Prostate gland (tissue), 2 donors: ENCODE results near the gene CS.

Experiments
- CTCF ChIP-seq, 4 experiments: fragments of 200-600 bp in 2 of 4; fragments of 450-650 bp in 2 of 4; sonication (generic) in 2 of 4; IDR thresholded peaks; 1 replicate in 3 of 4; 2 replicates in 1 of 4; pipeline ENCODE4 v1.5.1; 2016 to 2019; ENCODE audit warnings: antibody characterized with exemption in 4 of 4, mild to moderate bottlenecking in 2 of 4, moderate library complexity in 2 of 4
- POLR2A ChIP-seq: fragments of 450-650 bp; IDR thresholded peaks from one replicate; pipeline ENCODE4 v1.6.1; 2016; ENCODE audit warnings: antibody characterized with exemption, mild to moderate bottlenecking

GRCh38 chr12:56271031-56271430 lies 29.1 kb downstream of the CS start:
- TF ChIP-seq CTCF (IDR thresholded peaks at IDR 0.05) (peak in 1 of 4 experiments; percentile 16), POLR2A (no peak)
